GM06990 (cell line): ENCODE results near the gene POLR3A.

Experiments
- DNase-seq: peaks from one replicate; pipeline ENCODE4 v3.0.0-alpha.2; 2011; ENCODE audit not compliant: insufficient read length; ENCODE audit errors: extremely low read depth
- H3K27me3 ChIP-seq: replicated peaks from 2 replicates; pipeline ENCODE4 v1.6.0; 2011; ENCODE audit warnings: low read length; ENCODE audit not compliant: control insufficient read depth, insufficient read depth
- H3K36me3 ChIP-seq: 2 replicates; pipeline ENCODE4 v1.5.1; 2011; ENCODE audit warnings: low read length; ENCODE audit not compliant: control insufficient read depth, insufficient read depth
- H3K4me3 ChIP-seq: replicated peaks from 2 replicates; pipeline ENCODE4 v1.5.1; 2011; ENCODE audit warnings: low read depth, mild to moderate bottlenecking, control low read depth, low read length
- CTCF ChIP-seq: IDR thresholded peaks from 2 replicates; pipeline ENCODE4 v1.5.1; 2011; ENCODE audit warnings: low read length, control low read depth, mild to moderate bottlenecking, inconsistent platforms; ENCODE audit not compliant: insufficient read depth, poor library complexity, severe bottlenecking

Gene POLR3A

GRCh38 chr10:77955136-77955535 lies 74.2 kb downstream of the POLR3A start:
- DNase-seq, result no peak
- no peak for TF ChIP-seq CTCF

GRCh38 chr10:77949167-77949566 lies 80.1 kb downstream of the POLR3A start:
- DNase-seq, result no peak
- H3K36me3 ChIP-seq, result no peaks in the 10 kb centered on the region
- no peak for TF ChIP-seq CTCF
- H3K4me3 ChIP-seq, result no peak overlapping the region
- no peaks in the 10 kb centered on the region; the same call in 1 of the 2 replicates for H3K27me3 ChIP-seq

More at GRCh38 chr10:77955136-77955535, 74.2 kb downstream of the POLR3A start:
- Histone ChIP-seq H3K27me3 (no peaks in the 10 kb centered on the region; the same call in 1 of the 2 replicates), H3K36me3 (no peaks in the 10 kb centered on the region), H3K4me3 (no peak overlapping the region)

- H3K36me3 ChIP-seq, result no peaks in the 10 kb centered on the region
- H3K27me3 ChIP-seq, result no peaks in the 10 kb centered on the region; the same call in 1 of the 2 replicates
- H3K4me3 ChIP-seq, result no peak overlapping the region
- no peak for DNase-seq
- no peak for TF ChIP-seq CTCF
Measured at GRCh38 chr10:77946084-77946483, 83.2 kb downstream of the POLR3A start.

GRCh38 chr10:77944519-77944918 lies 84.8 kb downstream of the POLR3A start:
- no peak for TF ChIP-seq CTCF
- DNase-seq, result no peak
- H3K36me3 ChIP-seq, result no peaks in the 10 kb centered on the region
- H3K27me3 ChIP-seq, result no peaks in the 10 kb centered on the region; the same call in 1 of the 2 replicates
- H3K4me3 ChIP-seq, result no peak overlapping the region

- no peak for DNase-seq
- TF ChIP-seq CTCF, result no peak
- Histone ChIP-seq H3K4me3 (no peak overlapping the region), H3K36me3 (no peaks in the 10 kb centered on the region), H3K27me3 (no peaks in the 10 kb centered on the region)
Measured at GRCh38 chr10:77943121-77943901, 86.0 kb downstream of the POLR3A start.
